GM19351 (cell line): ENCODE measurements around the gene DNAH14.
"Not testable (repeated sequence)": the region's sequence is repeated elsewhere in the genome, so short reads cannot be mapped to it uniquely, and the experiment has no call there.

Experiments
- ATAC-seq: cut with Tn5 transposase; IDR thresholded peaks from one replicate; pipeline ENCODE4 v1.9.1; 2021; ENCODE audit warnings: mild to moderate bottlenecking, moderate library complexity; ENCODE audit not compliant: unreplicated experiment

Gene DNAH14

DNA sequence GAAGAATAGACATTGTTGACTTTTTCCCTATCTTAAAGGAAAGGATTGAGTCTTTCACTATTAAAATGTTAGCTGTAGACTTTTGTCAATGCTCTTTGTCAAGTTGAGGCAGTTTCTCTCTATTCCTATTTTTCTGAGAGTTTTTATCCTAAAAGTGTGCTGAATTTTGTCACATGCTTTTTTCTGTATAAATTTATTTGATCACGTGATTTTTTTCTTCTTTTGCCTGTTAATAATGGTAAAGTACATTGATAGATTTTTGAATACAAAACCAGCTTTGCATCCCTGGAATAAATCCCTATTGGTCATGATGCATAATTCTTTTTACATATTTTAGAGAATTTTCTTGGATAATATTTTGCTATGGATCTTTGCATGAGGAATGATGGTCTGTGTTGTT, 60.1 kb downstream of the DNAH14 start:
- no peak for ATAC-seq

DNA sequence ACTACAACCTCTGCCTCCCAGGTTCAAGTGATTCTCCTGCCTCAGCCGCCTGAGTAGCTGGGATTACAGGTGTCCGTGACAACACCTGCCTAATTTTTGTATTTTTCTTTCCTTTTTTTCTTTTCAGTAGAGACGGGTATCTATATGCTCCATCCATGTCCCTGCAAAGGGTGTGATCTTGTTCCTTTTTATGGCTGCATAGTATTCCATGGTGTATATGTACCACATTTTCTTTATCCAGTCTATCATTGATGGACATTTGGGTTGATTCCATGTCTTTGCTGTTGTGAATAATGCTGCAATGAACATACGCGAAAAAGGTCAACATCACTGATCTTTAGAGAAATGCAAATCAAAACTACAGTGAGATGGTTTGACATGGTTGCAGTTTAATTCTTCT, 62.1 kb downstream of the DNAH14 start:
- ATAC-seq = not testable (repeated sequence)

DNA sequence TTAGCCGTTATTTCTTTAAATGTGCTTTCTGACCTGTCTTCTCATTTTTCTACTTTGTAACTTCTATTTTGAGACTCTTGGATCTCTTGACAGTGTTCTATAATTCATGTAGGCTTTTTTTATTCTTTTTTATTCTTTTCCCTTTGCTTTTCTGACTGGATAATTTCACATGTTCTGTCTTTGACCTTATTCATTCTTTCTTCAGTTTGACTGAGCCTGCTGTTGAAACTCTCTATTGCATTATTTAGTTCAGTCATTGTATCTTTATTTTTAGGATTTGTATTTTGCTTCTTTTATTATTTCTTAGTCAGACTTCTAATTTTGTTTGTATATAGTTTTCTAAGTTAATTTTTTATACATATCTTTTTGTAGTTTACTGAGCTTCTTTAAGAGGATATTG, 66.1 kb downstream of the DNAH14 start:
- no peak for ATAC-seq

DNA sequence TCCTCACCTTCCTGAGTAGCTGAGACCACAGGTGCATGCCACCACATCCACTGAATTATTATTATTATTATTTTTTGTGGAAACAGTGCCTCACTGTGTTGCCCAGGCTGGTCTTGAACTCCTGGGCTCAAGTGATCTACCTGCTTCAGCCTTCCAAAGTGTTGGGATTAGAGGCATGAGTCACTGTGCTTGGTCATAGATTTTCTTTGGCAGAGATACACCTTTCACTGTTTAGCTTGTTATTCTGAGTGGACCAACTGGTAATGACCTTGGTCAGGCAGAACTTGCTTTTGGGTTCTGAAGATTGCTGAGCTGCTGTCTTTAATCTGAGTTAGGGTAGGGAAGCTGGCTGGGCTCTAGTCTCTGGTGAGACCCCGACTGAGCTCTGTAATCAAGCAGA, 66.8 kb downstream of the DNAH14 start:
- no peak for ATAC-seq

DNA sequence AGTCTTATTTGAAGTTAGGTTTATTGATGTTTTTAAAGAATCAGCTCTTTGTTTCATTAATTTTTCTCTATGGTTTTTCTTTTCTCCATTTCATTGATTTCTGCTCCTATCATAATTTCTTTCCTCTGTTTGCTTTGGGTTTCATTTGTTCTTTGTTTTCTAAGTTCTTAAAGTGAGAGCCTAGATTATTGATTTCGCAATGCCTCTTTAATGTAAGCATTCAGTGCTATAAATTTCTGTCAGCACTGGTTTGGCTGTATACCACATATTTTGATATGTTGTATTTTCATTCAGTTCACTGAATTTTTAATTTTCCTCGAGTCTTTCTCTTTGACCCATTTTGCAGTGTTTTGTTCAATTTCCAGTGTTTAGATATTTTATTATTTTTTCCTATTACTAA, 68.7 kb downstream of the DNAH14 start:
- no peak for ATAC-seq

DNA sequence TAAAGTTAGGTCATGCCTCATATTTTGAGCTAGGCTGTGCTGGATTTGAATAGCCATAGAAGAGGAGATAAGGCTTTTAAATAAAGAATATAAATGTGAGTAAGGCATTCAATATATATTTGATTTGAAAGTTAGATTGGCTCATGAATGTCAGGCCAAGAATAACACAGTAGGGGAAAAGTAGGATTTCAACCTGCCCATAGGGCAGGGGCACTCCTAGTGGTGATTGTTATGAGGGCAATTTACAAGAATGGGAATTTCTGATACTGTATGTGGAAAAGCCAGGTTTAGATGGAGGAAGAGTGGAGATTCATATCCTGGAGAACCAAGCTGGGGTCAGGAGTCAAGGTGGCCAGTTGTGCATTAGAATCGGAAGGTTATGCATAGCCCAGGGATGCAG, 74.9 kb downstream of the DNAH14 start:
- ATAC-seq = no peak

DNA sequence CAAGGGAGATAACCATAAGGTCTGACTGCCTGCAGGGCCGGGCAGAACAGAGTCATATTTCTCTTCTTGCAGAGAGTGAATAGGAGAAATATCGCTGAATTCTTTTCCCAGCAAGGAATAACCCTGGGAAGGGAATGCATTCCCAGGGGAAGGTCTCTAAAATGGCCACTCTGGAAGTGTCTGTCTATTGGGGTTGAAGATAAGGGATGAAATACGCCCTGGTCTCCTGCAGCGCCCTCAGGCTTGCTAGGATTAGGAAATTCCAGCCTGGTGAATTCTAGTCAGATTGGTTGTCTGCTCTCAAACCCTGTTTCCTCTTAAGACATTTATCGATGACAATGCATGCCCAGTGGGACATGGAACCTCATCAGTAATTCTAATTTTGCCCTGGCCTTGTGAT, 76.9 kb downstream of the DNAH14 start:
- ATAC-seq = not testable (repeated sequence)

DNA sequence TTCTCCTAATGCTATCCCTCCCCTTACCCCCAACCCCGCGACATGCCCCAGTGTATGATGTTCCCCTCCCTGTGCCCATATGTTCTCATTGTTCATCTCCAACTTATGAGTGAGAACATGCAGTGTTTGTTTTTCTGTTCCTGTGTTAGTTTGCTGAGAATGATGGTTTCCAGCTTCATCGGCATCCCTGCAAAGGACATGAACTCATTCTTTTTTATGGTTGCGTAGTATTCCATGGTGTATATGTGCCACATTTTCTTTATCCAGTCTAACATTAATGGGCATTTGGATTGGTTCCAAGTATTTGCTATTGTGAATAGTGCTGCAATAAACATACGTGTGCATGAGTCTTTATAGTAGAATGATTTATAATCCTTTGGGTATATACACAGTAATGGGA, 78.6 kb downstream of the DNAH14 start:
- ATAC-seq = not testable (repeated sequence)

DNA sequence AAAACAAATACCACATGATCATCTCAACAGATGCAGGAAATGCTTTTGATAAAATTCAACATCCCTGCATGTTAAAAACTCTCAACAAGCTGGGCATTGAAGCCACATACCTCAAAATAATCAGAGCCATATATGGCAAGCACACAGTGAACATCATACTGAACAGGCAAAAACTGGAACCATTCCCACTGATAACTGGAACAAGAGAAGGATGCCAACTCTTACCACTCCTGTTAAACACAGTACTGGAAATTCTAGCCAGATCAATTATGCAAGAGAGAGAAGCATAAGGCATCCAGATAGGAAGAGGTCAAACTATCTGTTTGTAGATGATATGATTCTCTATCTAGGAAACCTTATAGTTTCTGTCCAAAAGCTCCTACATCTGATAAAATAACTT, 91.6 kb downstream of the DNAH14 start:
- no peak for ATAC-seq

DNA sequence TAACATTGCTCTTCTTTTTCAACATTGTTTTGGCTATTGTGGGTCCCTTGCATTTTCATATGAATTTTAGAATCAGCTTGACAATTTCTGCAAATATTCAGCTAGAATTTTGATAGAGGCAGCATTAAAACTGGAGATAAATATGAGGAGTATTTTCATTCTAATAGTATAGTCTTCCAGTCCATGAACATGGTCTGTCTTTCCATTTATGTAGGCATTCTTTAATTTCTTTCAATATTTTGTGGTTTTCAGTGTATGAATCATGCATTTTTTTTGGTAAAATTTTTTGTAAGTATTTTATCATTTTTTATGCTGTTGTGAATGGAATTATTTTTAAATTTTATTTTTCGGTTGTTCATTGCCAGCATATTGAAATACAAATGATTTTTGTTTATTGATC, 97.2 kb downstream of the DNAH14 start:
- ATAC-seq = no peak

DNA sequence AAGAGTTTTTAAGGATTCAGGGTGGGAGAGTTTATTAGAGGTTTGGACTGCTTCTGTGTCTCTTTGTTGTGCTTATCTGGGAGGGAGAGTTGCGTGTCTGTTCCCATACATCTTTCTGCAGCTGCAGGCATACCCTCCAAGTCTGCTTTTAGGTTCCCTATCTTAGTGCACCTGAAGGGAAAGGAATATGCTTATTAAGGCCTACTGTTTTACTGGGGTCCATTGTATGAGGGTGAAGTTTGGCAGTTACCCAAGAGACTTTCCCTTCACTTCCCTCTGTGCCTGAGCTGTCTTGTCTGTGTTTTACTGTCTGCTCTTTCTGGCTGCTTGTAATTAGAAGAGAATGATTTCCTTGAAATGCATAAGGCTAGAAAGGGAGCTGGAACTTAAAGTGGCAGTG, 107.0 kb downstream of the DNAH14 start:
- not testable (repeated sequence) for ATAC-seq

DNA sequence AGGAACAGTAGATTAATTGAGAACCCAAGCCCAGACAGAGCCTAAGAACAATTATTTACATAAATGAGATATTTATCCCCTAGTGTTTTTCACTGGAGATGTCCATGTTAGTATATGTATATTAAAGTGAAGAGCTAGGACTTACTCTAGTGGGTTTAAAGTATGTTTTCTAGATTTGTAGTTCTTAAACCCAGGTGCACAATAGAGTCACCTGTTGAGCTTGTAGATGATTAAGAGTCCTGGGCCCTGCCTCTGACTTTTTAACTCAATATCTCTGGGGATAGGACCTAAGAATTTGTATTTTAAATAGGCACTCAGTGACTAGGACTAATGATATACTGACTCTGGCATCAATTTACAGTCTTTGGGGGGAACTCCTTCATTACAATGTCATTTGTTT, 112.8 kb downstream of the DNAH14 start:
- ATAC-seq = no peak

DNA sequence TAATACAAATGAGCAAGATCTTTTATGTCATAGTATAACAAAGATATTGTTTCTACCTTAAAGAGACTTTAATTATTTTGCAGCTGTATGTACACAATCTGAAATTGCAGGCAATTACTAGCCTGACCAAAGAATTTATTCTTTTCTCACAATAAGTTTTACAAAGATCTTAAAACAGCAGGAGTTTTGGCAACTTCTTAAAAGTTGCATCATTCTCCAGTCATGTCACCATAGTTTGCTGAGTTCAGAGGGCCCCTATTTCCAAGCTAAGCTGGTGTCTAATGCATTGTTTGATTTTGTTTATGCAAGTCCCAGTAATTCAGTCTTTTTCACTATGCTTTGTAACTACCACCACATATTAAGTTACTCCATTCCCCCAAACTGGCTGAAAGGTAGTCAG, 114.8 kb downstream of the DNAH14 start:
- no peak for ATAC-seq

DNA sequence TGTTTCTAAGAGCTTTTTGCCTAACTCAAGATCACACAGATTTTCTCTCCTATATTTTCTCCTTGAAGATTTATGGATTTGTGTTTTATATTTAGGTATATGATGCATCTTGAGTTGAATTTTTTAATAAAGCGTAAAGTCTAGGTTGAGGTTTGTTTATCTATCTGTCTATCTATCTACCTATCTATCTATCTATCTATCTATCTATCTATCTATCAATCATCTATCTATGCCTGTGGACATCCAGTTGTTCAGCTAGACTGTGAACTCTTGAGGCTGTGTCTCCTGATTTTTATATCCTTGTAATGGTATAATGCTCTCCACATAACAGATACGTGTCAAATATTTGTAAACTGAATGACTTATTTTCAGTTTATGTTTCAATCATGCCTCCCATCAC, 120.1 kb downstream of the DNAH14 start:
- no peak for ATAC-seq

DNA sequence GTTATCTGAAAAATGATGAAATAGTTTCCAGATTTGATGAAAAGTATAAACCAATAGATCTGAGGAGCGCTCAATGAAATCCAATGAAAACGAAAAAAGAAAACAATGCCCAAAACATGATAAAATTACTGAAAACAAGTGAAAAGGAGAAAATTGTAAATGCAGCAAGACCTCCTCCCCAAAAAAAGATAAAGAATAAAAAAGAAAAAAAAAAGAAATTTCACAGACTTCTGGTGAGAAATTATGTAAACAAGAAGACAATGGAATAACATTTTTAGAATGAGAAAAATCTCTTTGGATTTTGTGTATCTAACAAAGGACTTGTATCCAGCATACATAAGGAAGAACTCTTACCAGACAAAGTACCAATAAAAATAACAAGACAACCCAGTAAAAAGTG, 134.2 kb downstream of the DNAH14 start:
- no peak for ATAC-seq

DNA sequence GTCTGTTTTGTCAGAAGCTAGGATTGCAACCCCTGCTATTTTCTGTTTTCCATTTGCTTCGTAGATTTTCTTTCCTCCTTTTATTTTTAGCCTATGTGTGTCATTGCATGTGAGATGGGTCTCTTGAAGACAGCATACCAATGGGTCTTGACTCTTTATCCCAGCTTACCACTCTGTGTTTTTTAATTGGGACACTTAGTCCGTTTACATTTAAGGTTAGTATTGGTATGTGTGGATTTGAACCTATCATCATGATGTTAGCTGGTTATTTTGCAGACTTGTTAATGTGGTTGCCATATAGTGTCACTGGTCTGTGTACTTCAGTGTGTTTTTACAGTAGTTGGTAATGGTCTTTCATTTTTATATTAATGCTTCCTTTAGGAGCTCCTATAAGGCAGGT, 141.5 kb downstream of the DNAH14 start:
- ATAC-seq = no peak

DNA sequence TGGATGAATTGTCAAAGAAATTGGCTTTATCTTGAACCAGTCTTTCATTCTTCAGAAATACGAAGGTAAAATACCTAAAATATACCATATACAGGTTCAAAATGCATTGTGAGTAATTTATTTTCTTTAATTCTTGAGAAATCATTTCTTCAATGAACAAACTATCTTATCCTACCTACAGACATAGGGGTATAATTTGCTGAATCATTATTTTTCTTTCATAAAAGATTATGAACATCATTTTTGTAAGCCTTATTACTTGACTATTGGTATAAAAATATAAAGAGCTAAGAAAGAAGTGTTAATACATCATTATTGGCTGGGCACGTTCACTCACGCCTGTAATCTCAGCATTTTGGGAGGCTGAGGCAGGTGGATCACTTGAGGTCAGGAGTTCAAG, 167.7 kb downstream of the DNAH14 start:
- ATAC-seq = no peak

DNA sequence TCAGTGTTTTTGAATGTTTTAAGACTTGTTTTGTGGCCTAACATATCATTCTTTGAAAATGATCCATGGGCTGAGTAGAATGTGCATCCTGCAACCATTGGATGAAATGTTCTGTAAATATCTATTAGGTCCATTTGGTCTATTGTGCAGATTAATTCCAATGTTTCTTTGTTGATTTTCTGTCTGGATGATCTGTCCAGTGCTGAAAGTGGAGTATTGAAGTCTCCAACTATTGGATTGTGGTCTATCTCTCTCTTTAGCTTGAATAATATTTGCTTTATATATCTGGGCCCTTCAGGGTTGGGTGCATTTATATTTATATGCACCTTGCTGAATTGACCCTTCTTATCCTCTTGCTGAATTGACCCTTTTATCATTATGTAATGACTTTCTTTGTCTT, 181.5 kb downstream of the DNAH14 start:
- no peak for ATAC-seq

DNA sequence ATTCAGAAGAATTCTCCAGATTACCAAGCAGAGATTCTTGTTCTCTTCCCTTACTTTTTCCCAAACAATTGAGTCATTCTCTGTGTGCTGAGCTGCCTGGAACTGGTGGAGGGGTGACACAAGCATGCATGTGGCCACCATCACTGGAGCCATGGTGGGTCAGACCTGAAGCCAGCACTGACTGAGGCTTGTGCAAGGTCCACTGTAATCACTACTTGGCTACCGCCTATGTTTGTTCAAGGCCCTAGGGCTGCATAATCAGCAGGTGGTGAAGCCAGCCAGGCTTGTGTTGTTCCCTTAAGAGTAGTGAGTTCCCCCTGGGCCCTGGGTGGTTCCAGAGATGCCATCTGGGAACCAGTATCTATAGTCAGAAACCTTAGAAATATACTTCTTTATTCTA, 183.8 kb downstream of the DNAH14 start:
- ATAC-seq = no peak

DNA sequence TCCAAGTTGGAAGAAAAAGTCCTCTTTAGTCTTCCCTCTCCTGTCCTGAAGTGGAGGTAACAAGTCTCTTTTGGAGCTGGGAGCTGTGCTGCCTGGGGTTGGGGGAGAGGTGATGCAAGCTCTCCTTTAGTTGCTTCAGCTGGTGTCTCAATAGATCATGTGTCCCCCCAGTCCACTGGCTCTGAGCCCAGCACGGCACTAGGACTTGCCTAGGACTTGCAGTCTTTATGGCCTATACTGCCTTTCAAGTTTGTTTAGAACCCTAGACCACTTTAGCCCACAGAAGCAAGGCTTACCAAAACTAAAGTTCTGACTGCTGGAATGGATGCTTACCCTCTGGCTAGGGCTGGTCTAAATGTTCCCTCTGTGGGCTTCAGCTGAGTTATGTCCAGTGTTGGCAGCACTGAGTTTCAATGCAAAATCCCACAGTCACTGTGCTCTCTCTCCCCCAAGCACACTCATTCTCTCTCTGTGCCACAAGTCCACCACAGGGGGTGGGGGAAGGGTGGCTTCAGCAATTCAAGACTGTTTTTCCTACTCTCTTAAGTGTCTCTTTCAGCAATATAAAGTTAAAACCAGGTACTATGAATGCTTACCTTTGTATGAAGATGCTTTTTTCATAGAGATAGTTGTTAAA, 185.0 kb downstream of the DNAH14 start:
- no peak for ATAC-seq

DNA sequence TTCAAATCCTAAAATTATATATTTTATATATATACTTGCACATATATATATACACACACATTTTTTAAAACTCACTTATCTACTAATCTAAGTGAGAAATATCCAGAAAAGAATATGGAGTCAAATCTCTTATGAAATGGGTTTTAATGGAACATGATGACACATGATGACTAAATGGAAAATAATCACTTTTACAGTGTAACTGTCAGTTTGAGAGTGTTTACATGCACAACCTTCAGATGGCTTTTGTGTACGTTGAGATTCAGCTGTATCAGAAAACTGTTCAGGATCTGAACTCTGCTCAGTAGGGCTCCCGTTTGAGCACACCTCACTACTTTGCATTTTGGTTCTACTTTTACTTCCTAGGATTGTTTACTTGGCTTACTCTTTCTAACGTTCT, 189.8 kb downstream of the DNAH14 start:
- no peak for ATAC-seq

DNA sequence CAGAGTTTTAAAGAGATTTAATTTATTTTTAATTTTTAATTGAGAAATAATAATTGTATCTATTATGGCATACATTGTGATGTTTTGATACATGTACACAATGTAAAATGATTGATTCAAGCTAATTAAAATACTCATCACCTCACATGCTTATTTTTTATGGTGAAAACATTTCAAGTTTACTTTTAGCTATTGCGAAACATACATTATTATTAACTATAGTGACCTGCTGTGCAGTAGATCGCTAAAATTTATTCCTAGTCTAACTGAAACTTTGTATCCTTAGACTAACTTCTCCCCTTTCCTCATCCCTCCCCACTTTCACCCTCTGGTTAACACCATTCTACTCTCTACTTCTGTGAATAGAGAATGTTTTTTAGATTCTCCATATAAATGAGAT, 191.6 kb downstream of the DNAH14 start:
- ATAC-seq = no peak

DNA sequence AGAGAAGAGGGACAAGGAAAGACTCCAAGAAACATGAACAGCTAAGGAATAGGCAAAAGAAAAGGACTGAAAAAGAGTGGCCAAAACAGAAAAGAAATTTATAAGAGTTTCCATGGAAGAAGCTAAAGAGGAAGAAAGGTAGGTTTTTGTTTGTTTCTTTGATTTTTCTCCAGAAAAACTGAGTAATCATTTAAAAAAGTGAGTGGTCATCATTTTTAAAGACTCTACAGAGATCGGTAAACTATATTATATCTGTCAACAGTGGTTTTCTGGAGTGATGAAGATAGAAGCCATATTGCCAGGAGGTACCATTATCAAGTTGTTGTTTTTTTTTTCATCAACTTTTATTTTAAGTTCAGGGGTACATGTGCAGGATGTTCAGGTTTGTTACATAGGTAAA, 202.4 kb downstream of the DNAH14 start:
- no peak for ATAC-seq

DNA sequence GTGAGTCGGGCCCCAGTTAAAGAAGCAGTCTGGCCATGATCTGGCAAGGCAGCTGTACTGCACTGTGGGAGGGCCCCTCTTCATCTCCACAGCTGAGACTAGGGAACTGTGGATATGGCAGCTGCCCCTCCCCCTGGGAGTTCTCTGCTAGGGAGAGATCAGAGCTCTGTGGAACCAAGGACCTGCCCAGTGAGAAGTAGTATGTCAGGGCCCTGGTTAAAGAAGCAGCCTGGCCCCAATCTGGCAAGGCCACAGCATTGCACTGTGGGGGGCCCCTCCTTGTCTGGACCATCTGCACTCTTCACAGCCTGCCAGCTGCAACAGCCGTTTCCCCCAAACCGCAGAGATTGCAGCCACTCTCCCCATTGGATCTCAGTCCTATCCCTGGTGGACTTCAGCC, 208.5 kb downstream of the DNAH14 start:
- no peak for ATAC-seq
